ENCODE measurements around the gene CCR6.

CCR6 gene

GRCh38 chr6:167107787-167108186 lies 15.1 kb upstream of the CCR6 start:
- H3K4me3 ChIP-seq (ENCODE audit: low read length): no peak overlapping the region
- no peak for DNase-seq (ENCODE audit: low read depth)
- no peak for TF ChIP-seq CTCF (conservative IDR thresholded peaks at IDR 0.05; ENCODE audit: low read depth, low read length)

GRCh38 chr6:167108278-167108677 lies 14.6 kb upstream of the CCR6 start:
- no peak for TF ChIP-seq CTCF (conservative IDR thresholded peaks at IDR 0.05; ENCODE audit: low read depth, low read length)
- H3K4me3 ChIP-seq (ENCODE audit: low read length): no peak overlapping the region
- no peak for DNase-seq (ENCODE audit: low read depth)

GRCh38 chr6:167109651-167110050 lies 13.2 kb upstream of the CCR6 start:
- TF ChIP-seq CTCF (conservative IDR thresholded peaks at IDR 0.05; ENCODE audit: low read depth, low read length): no peak
- DNase-seq (ENCODE audit: low read depth): no peak
- no peak overlapping the region for H3K4me3 ChIP-seq (ENCODE audit: low read length)

GRCh38 chr6:167111597-167111996 lies 11.3 kb upstream of the CCR6 start:
- DNase-seq (ENCODE audit: low read depth): no peak
- H3K4me3 ChIP-seq (ENCODE audit: low read length): no peak overlapping the region
- no peak for TF ChIP-seq CTCF (conservative IDR thresholded peaks at IDR 0.05; ENCODE audit: low read depth, low read length)

- no peak overlapping the region for H3K4me3 ChIP-seq (ENCODE audit: low read length)
- TF ChIP-seq CTCF (conservative IDR thresholded peaks at IDR 0.05; ENCODE audit: low read depth, low read length): no peak
- DNase-seq (ENCODE audit: low read depth): no peak
These were observed 10.5 kb upstream of the CCR6 start for GRCh38 chr6:167112421-167112820.

- no peak for DNase-seq (ENCODE audit: low read depth)
- no peak for TF ChIP-seq CTCF (conservative IDR thresholded peaks at IDR 0.05; ENCODE audit: low read depth, low read length)
- no peak overlapping the region for H3K4me3 ChIP-seq (ENCODE audit: low read length)
These were observed 9.7 kb upstream of the CCR6 start for GRCh38 chr6:167113047-167113754.
